ENCODE results near the gene DGKD.

GRCh38 chr2:233422050-233422639 lies 67.9 kb downstream of the DGKD start:
- TF ChIP-seq ZNF274 (IDR thresholded peaks at IDR 0.05; ENCODE audit: low read depth, low read length): no peak
- TF ChIP-seq SUZ12 (IDR thresholded peaks at IDR 0.05; ENCODE audit: extremely low read depth, insufficient read depth, insufficient read length): no peak

Measured in NT2/D1 (cell line).